Fibroblast of peridontal ligament (primary cell): ENCODE results near the gene ZDHHC11B.

Experiments used
- DNase-seq: peaks from one replicate; pipeline ENCODE4 v3.0.0-alpha.2; 2010; ENCODE audit errors: extremely low read depth

ZDHHC11B gene

GRCh38 chr5:673161-673830 is 111.2 kb downstream of the ZDHHC11B start:
- DNase-seq, result no peak

GRCh38 chr5:672329-673160 is 112.0 kb downstream of the ZDHHC11B start:
- peak; percentile 76 for DNase-seq

GRCh38 chr5:671459-672328 is 112.8 kb downstream of the ZDHHC11B start:
- DNase-seq, result peak; percentile 35

GRCh38 chr5:670396-671270 is 113.9 kb downstream of the ZDHHC11B start:
- no peak for DNase-seq

- DNase-seq, result no peak
Observed at GRCh38 chr5:669842-670395, 114.6 kb downstream of the ZDHHC11B start.

GRCh38 chr5:669111-669841 is 115.3 kb downstream of the ZDHHC11B start:
- DNase-seq, result no peak

- DNase-seq, result no peak
Observed at GRCh38 chr5:668283-668995, 116.1 kb downstream of the ZDHHC11B start.

GRCh38 chr5:666816-667498 is 117.6 kb downstream of the ZDHHC11B start:
- DNase-seq, result no peak

GRCh38 chr5:665956-666711 is 118.4 kb downstream of the ZDHHC11B start:
- no peak for DNase-seq

GRCh38 chr5:665541-665955 is 119.0 kb downstream of the ZDHHC11B start:
- no peak for DNase-seq

GRCh38 chr5:664994-665360 is 119.6 kb downstream of the ZDHHC11B start:
- DNase-seq, result no peak

GRCh38 chr5:664343-664993 is 120.1 kb downstream of the ZDHHC11B start:
- DNase-seq, result no peak

GRCh38 chr5:663436-664342 is 120.8 kb downstream of the ZDHHC11B start:
- DNase-seq, result no peak

- no peak for DNase-seq
Observed at GRCh38 chr5:662751-663435, 121.6 kb downstream of the ZDHHC11B start.

- DNase-seq, result no peak
Observed at GRCh38 chr5:661891-662750, 122.4 kb downstream of the ZDHHC11B start.
